Mesenchymal stem cell (in vitro differentiated cells and primary cell): ENCODE measurements around the gene MUCL3.

ENCODE experiments used
- DNase-seq: peaks from one replicate; pipeline ENCODE4 v3.0.0-alpha.2; 2013
- H2AFZ ChIP-seq: one replicate; pipeline ENCODE4 v1.6.1; 2013; ENCODE audit warnings: low read depth, mild to moderate bottlenecking, control low read depth, inconsistent platforms, low read length, moderate library complexity
- H2AK5ac ChIP-seq: 2 replicates; pipeline ENCODE4 v1.6.1; 2013; ENCODE audit warnings: low read length, moderate library complexity, mild to moderate bottlenecking, inconsistent platforms; ENCODE audit not compliant: severe bottlenecking
- H2BK120ac ChIP-seq: one replicate; pipeline ENCODE4 v1.6.1; 2013; ENCODE audit warnings: low read depth, mild to moderate bottlenecking, inconsistent platforms, low read length, moderate library complexity
- H2BK12ac ChIP-seq, 2 experiments: one replicate each; pipeline ENCODE4 v1.6.1; 2013; ENCODE audit warnings: inconsistent platforms in 2 of 2, low read length in 2 of 2, mild to moderate bottlenecking in 2 of 2, moderate library complexity in 2 of 2, control low read depth in 1 of 2
- H2BK15ac ChIP-seq: one replicate; pipeline ENCODE4 v1.6.1; 2013; ENCODE audit warnings: mild to moderate bottlenecking, low read depth, inconsistent platforms; ENCODE audit not compliant: poor library complexity, severe bottlenecking
- H2BK5ac ChIP-seq: 2 replicates; pipeline ENCODE4 v1.6.1; 2013; ENCODE audit warnings: low read depth, mild to moderate bottlenecking, low read length, control low read depth, inconsistent platforms; ENCODE audit not compliant: poor library complexity, severe bottlenecking
- H3K14ac ChIP-seq, 2 experiments: one replicate each; pipeline ENCODE4 v1.6.1; 2013; ENCODE audit warnings: inconsistent platforms in 2 of 2, low read length in 2 of 2, control low read depth in 1 of 2, mild to moderate bottlenecking in 1 of 2, moderate library complexity in 1 of 2
- H3K18ac ChIP-seq, 2 experiments: one replicate each; pipeline ENCODE4 v1.6.1; 2013; ENCODE audit warnings: inconsistent platforms in 2 of 2, low read length in 2 of 2, control low read depth in 1 of 2, low read depth in 1 of 2, mild to moderate bottlenecking in 1 of 2
- H3K23ac ChIP-seq, 2 experiments: one replicate each; pipeline ENCODE4 v1.6.1; 2013; ENCODE audit warnings: inconsistent platforms in 2 of 2, low read length in 2 of 2, mild to moderate bottlenecking in 2 of 2, moderate library complexity in 2 of 2, control low read depth in 1 of 2
- H3K27ac ChIP-seq: 2 replicates; pipeline ENCODE4 v1.5.1; 2013; ENCODE audit warnings: mild to moderate bottlenecking, moderate library complexity, low read length, control low read depth, inconsistent platforms; ENCODE audit not compliant: poor library complexity, severe bottlenecking
- H3K27me3 ChIP-seq, 2 experiments: 2 replicates each; pipeline versions ENCODE4 v1.6.1 to v1.7.0; 2013; ENCODE audit warnings: low read length in 2 of 2, mild to moderate bottlenecking in 2 of 2, moderate library complexity in 2 of 2, control low read depth in 1 of 2, inconsistent platforms in 1 of 2; ENCODE audit not compliant: control insufficient read depth in 1 of 2, insufficient read depth in 1 of 2
- H3K36me3 ChIP-seq, 2 experiments: 2 replicates each; pipeline versions ENCODE4 v1.6.1 to v1.7.0; 2013; ENCODE audit warnings: low read length in 2 of 2, control low read depth in 1 of 2, inconsistent platforms in 1 of 2, low read depth in 1 of 2, mild to moderate bottlenecking in 1 of 2; ENCODE audit not compliant: insufficient read depth in 2 of 2, control insufficient read depth in 1 of 2
- H3K4ac ChIP-seq, 2 experiments: one replicate each; pipeline ENCODE4 v1.6.1; 2013; ENCODE audit warnings: inconsistent platforms in 2 of 2, low read length in 2 of 2, mild to moderate bottlenecking in 2 of 2, moderate library complexity in 2 of 2, control low read depth in 1 of 2, low read depth in 1 of 2
- H3K4me1 ChIP-seq: 2 replicates; pipeline ENCODE4 v1.6.1; 2013; ENCODE audit warnings: low read depth, low read length, control low read depth; ENCODE audit not compliant: control insufficient read depth, insufficient read depth
- H3K4me2 ChIP-seq: 2 replicates; pipeline ENCODE4 v1.6.1; 2013; ENCODE audit warnings: low read length, mild to moderate bottlenecking, inconsistent platforms; ENCODE audit not compliant: poor library complexity, severe bottlenecking
- H3K4me3 ChIP-seq, 2 experiments: 2 replicates each; pipeline versions ENCODE4 v1.5.1 to v1.7.0; 2013; ENCODE audit warnings: low read length in 2 of 2, mild to moderate bottlenecking in 2 of 2, control low read depth in 1 of 2, low read depth in 1 of 2; ENCODE audit not compliant: insufficient read depth in 1 of 2
- H3K79me1 ChIP-seq: replicated peaks from 2 replicates; pipeline ENCODE4 v1.6.1; 2013; ENCODE audit warnings: mild to moderate bottlenecking, control low read depth, low read length, inconsistent platforms; ENCODE audit not compliant: poor library complexity, severe bottlenecking
- H3K9ac ChIP-seq: 2 replicates; pipeline ENCODE4 v1.7.0; 2013; ENCODE audit warnings: mild to moderate bottlenecking, low read length, moderate library complexity
- H3K9me3 ChIP-seq: 2 replicates; pipeline ENCODE4 v1.7.0; 2013; ENCODE audit warnings: mild to moderate bottlenecking, low read length; ENCODE audit not compliant: control insufficient read depth
- H4K8ac ChIP-seq: one replicate; pipeline ENCODE4 v1.6.1; 2013; ENCODE audit warnings: inconsistent platforms, mild to moderate bottlenecking, low read length, moderate library complexity
- H4K91ac ChIP-seq: one replicate; pipeline ENCODE4 v1.6.1; 2013; ENCODE audit warnings: mild to moderate bottlenecking, low read length, inconsistent platforms
- WGBS: methylation state at CpG from one replicate; pipeline ENCODE4 v1.1.7; 2013; ENCODE audit warnings: mixed read lengths; 5-methylcytosine and 5-hydroxymethylcytosine counted together

The MUCL3 gene

GRCh38 chr6:30945281-30945680 is 4.5 kb downstream of the MUCL3 start:
- H2BK5ac ChIP-seq: no peak overlapping the region
- H2AFZ ChIP-seq: no peak overlapping the region
- no peak overlapping the region for H2BK12ac ChIP-seq
- no peak overlapping the region for H3K14ac ChIP-seq
- no peak overlapping the region for H2BK120ac ChIP-seq
- no peak overlapping the region for H3K18ac ChIP-seq
- H3K4me2 ChIP-seq: no peak overlapping the region
- H3K27me3 ChIP-seq: peaks cover 16 to 88% of the 10 kb centered on the region in 2 experiments
- H2AK5ac ChIP-seq: no peak overlapping the region
- no peak overlapping the region for H3K4ac ChIP-seq
- H3K27ac ChIP-seq: no peak overlapping the region
- DNase-seq: no peak
- H3K36me3 ChIP-seq: no peaks in the 10 kb centered on the region
- no peak overlapping the region for H4K8ac ChIP-seq
- no peak overlapping the region for H3K23ac ChIP-seq
- 97% methylated on average over 3 of the region's 5 CpGs for WGBS
- H3K4me3 ChIP-seq: no peak overlapping the region
- H3K79me1 ChIP-seq: no peaks in the 10 kb centered on the region
- H4K91ac ChIP-seq: no peak overlapping the region
- peaks cover 10% of the 10 kb centered on the region for H3K4me1 ChIP-seq
- no peak overlapping the region for H2BK15ac ChIP-seq
- H3K9me3 ChIP-seq: peaks cover 10% of the 10 kb centered on the region
- no peak overlapping the region for H3K9ac ChIP-seq

GRCh38 chr6:30947231-30947630 is 6.5 kb downstream of the MUCL3 start:
- Histone ChIP-seq H3K4me2 (no peak overlapping the region), H2BK120ac (no peak overlapping the region), H2AFZ (no peak overlapping the region), H3K4me3 (no peak overlapping the region), H3K4ac (no peak overlapping the region), H3K9ac (no peak overlapping the region), H3K4me1 (peaks cover 8% of the 10 kb centered on the region), H4K91ac (no peak overlapping the region), H4K8ac (no peak overlapping the region), H3K27me3 (peaks cover 31 to 91% of the 10 kb centered on the region in 2 experiments), H3K23ac (no peak overlapping the region), H3K18ac (no peak overlapping the region), H3K36me3 (no peaks in the 10 kb centered on the region), H3K9me3 (peaks cover 24% of the 10 kb centered on the region), H2BK12ac (no peak overlapping the region), H2BK5ac (no peak overlapping the region), H2BK15ac (no peak overlapping the region), H2AK5ac (no peak overlapping the region), H3K27ac (no peak overlapping the region), H3K79me1 (no peaks in the 10 kb centered on the region), H3K14ac (no peak overlapping the region)
- WGBS: 81% methylated on average over 4 of the region's 4 CpGs
- DNase-seq: no peak

- Histone ChIP-seq H3K27me3 (peaks cover 44 to 92% of the 10 kb centered on the region in 2 experiments), H2BK120ac (no peak overlapping the region), H3K4me1 (no peaks in the 10 kb centered on the region), H3K9me3 (peaks cover 25% of the 10 kb centered on the region), H3K18ac (no peak overlapping the region), H4K8ac (no peak overlapping the region), H4K91ac (no peak overlapping the region), H3K9ac (no peak overlapping the region), H2BK5ac (no peak overlapping the region), H2AFZ (no peak overlapping the region), H3K79me1 (no peaks in the 10 kb centered on the region), H3K4me3 (no peak overlapping the region), H3K36me3 (no peaks in the 10 kb centered on the region), H2BK15ac (no peak overlapping the region), H3K4ac (no peak overlapping the region), H3K27ac (no peak overlapping the region), H3K23ac (no peak overlapping the region), H3K14ac (no peak overlapping the region), H2AK5ac (no peak overlapping the region), H3K4me2 (no peak overlapping the region), H2BK12ac (no peak overlapping the region)
- no peak for DNase-seq
- 89% methylated on average over 6 of the region's 6 CpGs for WGBS
Measured at GRCh38 chr6:30948811-30949210, 8.0 kb downstream of the MUCL3 start.

- no peak overlapping the region for H2AFZ ChIP-seq
- no peak overlapping the region for H3K14ac ChIP-seq
- no peak overlapping the region for H3K4me3 ChIP-seq
- no peak overlapping the region for H3K18ac ChIP-seq
- no peak overlapping the region for H2AK5ac ChIP-seq
- H3K36me3 ChIP-seq: no peaks in the 10 kb centered on the region
- no peak overlapping the region for H2BK120ac ChIP-seq
- H3K4me2 ChIP-seq: no peak overlapping the region
- no peak overlapping the region for H3K9ac ChIP-seq
- no peak overlapping the region for H4K91ac ChIP-seq
- no peak overlapping the region for H4K8ac ChIP-seq
- H2BK12ac ChIP-seq: no peak overlapping the region
- WGBS: 68% methylated on average over 5 of the region's 5 CpGs
- H3K79me1 ChIP-seq: no peaks in the 10 kb centered on the region
- H3K9me3 ChIP-seq: peaks cover 25% of the 10 kb centered on the region
- peaks cover 15% of the 10 kb centered on the region for H3K4me1 ChIP-seq
- no peak overlapping the region for H3K27ac ChIP-seq
- no peak overlapping the region for H3K23ac ChIP-seq
- no peak for DNase-seq
- H2BK5ac ChIP-seq: no peak overlapping the region
- no peak overlapping the region for H3K4ac ChIP-seq
- peaks cover 43 to 98% of the 10 kb centered on the region in 2 experiments for H3K27me3 ChIP-seq
- no peak overlapping the region for H2BK15ac ChIP-seq
Measured at GRCh38 chr6:30951907-30952469, 11.2 kb downstream of the MUCL3 start.
